HepG2 (cell line): ENCODE results near the gene ZNF174. TPM values are rescaled to one million over a fixed set of nuclear protein-coding genes. Genes with fewer than 3 reads are reported as not detected.
A peak's percentile ranks its signal among the peaks of the same experiment; 100 is the strongest.

Experiments
- HOXA7 ChIP-seq: sonication (generic); formaldehyde crosslinking; IDR thresholded peaks from 2 replicates; pipeline ENCODE4 v1.8.1; 2022; ENCODE audit warnings: mild to moderate bottlenecking, missing genetic modification reagents, moderate library complexity
- NFAT5 ChIP-seq: sonication (generic); formaldehyde crosslinking; IDR thresholded peaks from 2 replicates; pipeline ENCODE4 v1.4.0; 2020; ENCODE audit warnings: missing genetic modification reagents
- POLR2G ChIP-seq: fragments of 200-400 bp; formaldehyde crosslinking; IDR thresholded peaks from 2 replicates; pipeline ENCODE4 v1.6.1; 2018; ENCODE audit warnings: mild to moderate bottlenecking, low read depth, low read length, moderate library complexity
- PRDM15 ChIP-seq: sonication (generic); formaldehyde crosslinking; IDR thresholded peaks from 2 replicates; pipeline ENCODE4 v1.4.0; 2020; ENCODE audit warnings: missing genetic modification reagents
- REL ChIP-seq: sonication (generic); formaldehyde crosslinking; conservative IDR thresholded peaks from 2 replicates; pipeline ENCODE4 v1.8.0; 2022; ENCODE audit warnings: mild to moderate bottlenecking, missing genetic modification reagents, moderate library complexity
- SRSF4 ChIP-seq: fragments of 200-400 bp; formaldehyde crosslinking; IDR thresholded peaks from one replicate; pipeline ENCODE4 v1.6.1; 2018; ENCODE audit warnings: mild to moderate bottlenecking, low read depth, low read length, moderate library complexity; ENCODE audit not compliant: poor library complexity, severe bottlenecking
- ZNF136 ChIP-seq: sonication (generic); formaldehyde crosslinking; IDR thresholded peaks from 2 replicates; pipeline ENCODE4 v1.8.1; 2022; ENCODE audit warnings: low read depth, mild to moderate bottlenecking, moderate library complexity, missing genetic modification reagents
- polyA plus RNA-seq, 8 experiments: library from polyadenylated mRNA; depleted of rRNA in 3 of 8; stranded (reverse) in 7 of 8; unstranded in 1 of 8; fragments of >200 nt; fragmentation: Illumina TruSeq in 4 of 8; extraction: Trizol in 4 of 8; gene quantifications; 2 replicates each; pipeline versions ENCODE4 v1.2.1 to v1.2.3, GENCODE V29; 2011 to 2016; ENCODE audit warnings: low read depth in 4 of 8, missing spikeins in 1 of 8, mixed read lengths in 1 of 8; ENCODE audit not compliant: insufficient read depth in 1 of 8
- total RNA-seq, 5 experiments: library from RNA; depleted of rRNA; stranded (reverse); fragments of >200 nt; fragmentation: Illumina TruSeq; extraction: Trizol; gene quantifications; 2 replicates each; pipeline ENCODE4 v1.2.3, GENCODE V29; 2016; ENCODE audit warnings: low read depth in 1 of 5
- TF ChIP-seq, protein P1 (sequence below), 2 experiments: sonication (generic) in 1 of 2; formaldehyde crosslinking in 1 of 2; IDR thresholded peaks; 2 replicates each; pipeline versions ENCODE4 v1.6.1 to v1.9.0; 2014 to 2022; ENCODE audit warnings: antibody characterized with exemption in 1 of 2, borderline replicate concordance in 1 of 2, inconsistent platforms in 1 of 2, low read depth in 1 of 2, missing genetic modification reagents in 1 of 2
- TF ChIP-seq, protein P2 (sequence below): fragments of 450-650 bp; IDR thresholded peaks from 2 replicates; pipeline ENCODE4 v1.6.1; 2016

The ZNF174 gene
- total and polyA plus RNA-seq, 2 of the 13 experiments (the other 11 are each of a cell fraction or from before 2014, with no cell fraction given): 8.3 to 10.6 TPM

GRCh38 chr16:3443108-3444031 is 42.4 kb downstream of the ZNF174 start, which contains the start of the genes NAA60 and ZNF597 (continued):
- TF ChIP-seq, protein P1, sequence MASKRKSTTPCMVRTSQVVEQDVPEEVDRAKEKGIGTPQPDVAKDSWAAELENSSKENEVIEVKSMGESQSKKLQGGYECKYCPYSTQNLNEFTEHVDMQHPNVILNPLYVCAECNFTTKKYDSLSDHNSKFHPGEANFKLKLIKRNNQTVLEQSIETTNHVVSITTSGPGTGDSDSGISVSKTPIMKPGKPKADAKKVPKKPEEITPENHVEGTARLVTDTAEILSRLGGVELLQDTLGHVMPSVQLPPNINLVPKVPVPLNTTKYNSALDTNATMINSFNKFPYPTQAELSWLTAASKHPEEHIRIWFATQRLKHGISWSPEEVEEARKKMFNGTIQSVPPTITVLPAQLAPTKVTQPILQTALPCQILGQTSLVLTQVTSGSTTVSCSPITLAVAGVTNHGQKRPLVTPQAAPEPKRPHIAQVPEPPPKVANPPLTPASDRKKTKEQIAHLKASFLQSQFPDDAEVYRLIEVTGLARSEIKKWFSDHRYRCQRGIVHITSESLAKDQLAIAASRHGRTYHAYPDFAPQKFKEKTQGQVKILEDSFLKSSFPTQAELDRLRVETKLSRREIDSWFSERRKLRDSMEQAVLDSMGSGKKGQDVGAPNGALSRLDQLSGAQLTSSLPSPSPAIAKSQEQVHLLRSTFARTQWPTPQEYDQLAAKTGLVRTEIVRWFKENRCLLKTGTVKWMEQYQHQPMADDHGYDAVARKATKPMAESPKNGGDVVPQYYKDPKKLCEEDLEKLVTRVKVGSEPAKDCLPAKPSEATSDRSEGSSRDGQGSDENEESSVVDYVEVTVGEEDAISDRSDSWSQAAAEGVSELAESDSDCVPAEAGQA (IDR thresholded peaks at IDR 0.05; ENCODE audit: low read depth): no peak
- TF ChIP-seq, protein P1 (CRISPR knock-in tag; IDR thresholded peaks at IDR 0.05; ENCODE audit: borderline replicate concordance): no peak
- TF ChIP-seq SRSF4 (no peak), NFAT5 (no peak), ZNF136 (CRISPR knock-in tag) (no peak), POLR2G (peak; percentile 67), PRDM15 (CRISPR knock-in tag) (no peak), HOXA7 (CRISPR knock-in tag) (no peak), REL (CRISPR knock-in tag) (no peak)
- TF ChIP-seq, protein P2, sequence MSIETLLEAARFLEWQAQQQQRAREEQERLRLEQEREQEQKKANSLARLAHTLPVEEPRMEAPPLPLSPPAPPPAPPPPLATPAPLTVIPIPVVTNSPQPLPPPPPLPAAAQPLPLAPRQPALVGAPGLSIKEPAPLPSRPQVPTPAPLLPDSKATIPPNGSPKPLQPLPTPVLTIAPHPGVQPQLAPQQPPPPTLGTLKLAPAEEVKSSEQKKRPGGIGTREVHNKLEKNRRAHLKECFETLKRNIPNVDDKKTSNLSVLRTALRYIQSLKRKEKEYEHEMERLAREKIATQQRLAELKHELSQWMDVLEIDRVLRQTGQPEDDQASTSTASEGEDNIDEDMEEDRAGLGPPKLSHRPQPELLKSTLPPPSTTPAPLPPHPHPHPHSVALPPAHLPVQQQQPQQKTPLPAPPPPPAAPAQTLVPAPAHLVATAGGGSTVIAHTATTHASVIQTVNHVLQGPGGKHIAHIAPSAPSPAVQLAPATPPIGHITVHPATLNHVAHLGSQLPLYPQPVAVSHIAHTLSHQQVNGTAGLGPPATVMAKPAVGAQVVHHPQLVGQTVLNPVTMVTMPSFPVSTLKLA: no peak
